K562 (cell line): ENCODE measurements around the gene FRAT1. TPM values are rescaled to one million over a fixed set of nuclear protein-coding genes. Genes with fewer than 3 reads are reported as not detected.

Experiments
- BRF2 ChIP-seq: IDR thresholded peaks from 3 replicates; pipeline ENCODE4 v1.6.1; 2011; ENCODE audit warnings: borderline replicate concordance, mild to moderate bottlenecking; ENCODE audit not compliant: insufficient read length, insufficient read depth
- CHD1 ChIP-seq: fragments of 200-600 bp; sonication (generic); IDR thresholded peaks from one replicate; pipeline ENCODE4 v1.6.1; 2012; ENCODE audit warnings: mild to moderate bottlenecking, moderate library complexity, low read length, inconsistent platforms
- ETV6 ChIP-seq, 3 experiments: fragments of 150-350 bp in 1 of 3; sonication (generic) in 1 of 3; formaldehyde crosslinking in 1 of 3; IDR thresholded peaks; 2 replicates each; pipeline versions ENCODE4 v1.6.1 to v1.8.0; 2014 to 2022; ENCODE audit warnings: borderline replicate concordance in 2 of 3, low read depth in 2 of 3, antibody characterized with exemption in 1 of 3, low read length in 1 of 3, mild to moderate bottlenecking in 1 of 3, missing genetic modification reagents in 1 of 3
- GATA2 ChIP-seq: sonication (generic); formaldehyde crosslinking; IDR thresholded peaks from 2 replicates; pipeline ENCODE4 v1.4.0; 2020; ENCODE audit warnings: mild to moderate bottlenecking, missing genetic modification reagents
- OTX1 ChIP-seq: fragments of 450-650 bp; formaldehyde crosslinking; IDR thresholded peaks from 2 replicates; pipeline ENCODE4 v1.4.0; 2022; ENCODE audit warnings: mild to moderate bottlenecking
- POLR2A ChIP-seq: fragments of 450-650 bp; conservative IDR thresholded peaks from 2 replicates; pipeline ENCODE4 v1.6.1; 2016
- RB1 ChIP-seq: fragments of 450-650 bp; IDR thresholded peaks from 2 replicates; pipeline ENCODE4 v1.6.1; 2017; ENCODE audit warnings: low read depth, mild to moderate bottlenecking
- SMAD1 ChIP-seq: fragments of 150-350 bp; IDR thresholded peaks from 2 replicates; pipeline ENCODE4 v1.6.1; 2014; ENCODE audit warnings: low read length, low read depth; ENCODE audit not compliant: partially characterized antibody
- TAF1 ChIP-seq: IDR thresholded peaks from 2 replicates; pipeline ENCODE4 v1.6.1; 2011; ENCODE audit warnings: mild to moderate bottlenecking, low read length, moderate library complexity; ENCODE audit not compliant: insufficient read depth, control insufficient read depth, severe bottlenecking; ENCODE audit errors: extremely low read depth
- TBP ChIP-seq: optimal IDR thresholded peaks from 2 replicates; pipeline ENCODE3; 2011; ENCODE audit warnings: low read depth, low read length, improper control_type of control experiment
- ZBTB11 ChIP-seq, 3 experiments: fragments of 200-800 bp in 1 of 3; fragments of 250-450 bp in 1 of 3; fragments of 450-650 bp in 1 of 3; sonication (Bioruptor Pico) in 1 of 3; sonication (Bioruptor generic) in 1 of 3; formaldehyde crosslinking in 1 of 3; IDR thresholded peaks; 2 replicates each; pipeline versions ENCODE4 v1.6.1 to v1.8.0; 2016 to 2022; ENCODE audit warnings: mild to moderate bottlenecking in 2 of 3, missing genetic modification characterization in 2 of 3, missing compliant biosample characterization in 1 of 3, moderate library complexity in 1 of 3
- ZKSCAN3 ChIP-seq: fragments of 250-450 bp; sonication (Bioruptor Pico); IDR thresholded peaks from 2 replicates; pipeline ENCODE4 v1.4.0; 2020
- ZNF507 ChIP-seq: conservative IDR thresholded peaks from 2 replicates; pipeline ENCODE4 v1.6.1; 2017; ENCODE audit warnings: missing genetic modification characterization, missing compliant biosample characterization
- ZZZ3 ChIP-seq: fragments of 450-650 bp; IDR thresholded peaks from 2 replicates; pipeline ENCODE4 v1.6.1; 2016; ENCODE audit warnings: antibody characterized with exemption, mild to moderate bottlenecking, moderate library complexity
- polyA plus RNA-seq, 8 experiments: library from polyadenylated mRNA; depleted of rRNA in 4 of 8; stranded (reverse) in 5 of 8; unstranded in 3 of 8; fragments of >200 nt; fragmentation: Nextera tagmentation in 2 of 8; fragmentation: Illumina TruSeq in 1 of 8; extraction: Ambion mirVana in 2 of 8; extraction: Trizol in 1 of 8; gene quantifications; 2 replicates each; pipeline versions ENCODE4 v1.2.1 to v1.2.3, GENCODE V29; 2011 to 2014; ENCODE audit warnings: inconsistent platforms in 1 of 8, missing spikeins in 1 of 8
- total RNA-seq, 7 experiments: library from RNA; depleted of rRNA in 6 of 7; stranded (reverse); fragments of >200 nt in 6 of 7; fragmentation: Illumina TruSeq in 2 of 7; extraction: Trizol in 2 of 7; gene quantifications; 2 replicates each; pipeline versions ENCODE4 v1.2.1 to v1.2.3, GENCODE V29; 2011 to 2021; ENCODE audit warnings: low replicate concordance in 1 of 7
- TF ChIP-seq, protein P1 (sequence below), 2 experiments: IDR thresholded peaks in 1 of 2; conservative IDR thresholded peaks in 1 of 2; 2 replicates each; pipeline ENCODE4 v1.6.1; 2016; ENCODE audit warnings: low read depth in 2 of 2, mild to moderate bottlenecking in 1 of 2, missing compliant biosample characterization in 1 of 2, missing genetic modification characterization in 1 of 2, moderate library complexity in 1 of 2
- TF ChIP-seq, protein P2 (sequence below), 3 experiments: IDR thresholded peaks in 2 of 3; conservative IDR thresholded peaks in 1 of 3; 2 replicates each; pipeline ENCODE4 v1.5.1; 2011 to 2012; ENCODE audit warnings: low read length in 3 of 3, mild to moderate bottlenecking in 3 of 3, control low read depth in 2 of 3, improper control_type of control experiment in 1 of 3, inconsistent platforms in 1 of 3, low read depth in 1 of 3, mixed read lengths in 1 of 3, moderate library complexity in 1 of 3; ENCODE audit not compliant: insufficient read depth in 2 of 3

Gene FRAT1
- total and polyA plus RNA-seq, 9 of the 15 experiments (the other 6 are each of a cell fraction or from before 2014, with no cell fraction given), result 0.11 to 4.6 (median 1.4) TPM

DNA sequence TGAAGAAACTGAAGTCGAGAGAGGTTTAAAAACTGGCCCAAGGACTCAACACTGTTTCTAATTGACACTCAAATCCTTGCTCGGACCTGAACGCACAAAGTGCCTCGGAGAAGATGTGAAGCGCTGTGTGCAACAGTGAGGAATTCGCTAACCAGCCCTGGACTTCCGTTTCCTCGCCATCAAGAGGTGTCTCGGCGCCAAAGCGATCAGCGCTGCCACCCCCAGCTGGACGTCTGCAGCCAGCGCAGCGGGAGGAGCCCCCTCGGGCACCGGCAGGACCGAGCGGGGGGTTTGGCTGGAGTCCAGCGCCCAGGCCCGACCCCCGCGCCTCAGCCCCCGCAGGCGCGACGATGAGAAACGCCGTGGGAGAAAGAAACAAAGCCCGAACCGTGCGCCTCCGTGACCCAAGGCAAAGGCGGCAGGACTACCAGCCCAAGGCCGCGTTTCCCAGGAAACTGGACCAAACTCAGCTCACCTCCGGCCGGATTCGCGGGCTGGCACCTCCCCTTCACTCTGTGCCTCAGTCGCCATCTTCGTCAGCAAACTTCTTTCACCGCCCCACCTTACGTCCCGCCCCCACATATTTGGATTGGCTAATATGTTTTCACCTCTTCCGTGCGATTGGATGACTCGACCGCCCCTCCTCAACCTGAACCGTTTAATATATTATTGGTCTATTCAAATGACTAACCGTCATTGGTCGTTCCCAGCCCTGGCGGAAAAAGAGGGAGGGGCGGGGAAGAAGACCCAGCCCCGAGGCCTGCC lies 26.8 kb upstream of the FRAT1 start, which contains the start of gene ARHGAP19 (continued):
- TF ChIP-seq TBP, result peak; percentile 78
- no peak for TF ChIP-seq ZKSCAN3 (CRISPR knock-in tag)
- TF ChIP-seq ZBTB11 (CRISPR knock-in tag; IDR thresholded peaks at IDR 0.05), result peak in 1 of 3 experiments; percentile 46; a peak in 1 of 6 replicates
- TF ChIP-seq ZNF507 (tag), result no peak
- TF ChIP-seq SMAD1, result peak; percentile 24
- TF ChIP-seq OTX1 (CRISPR knock-in tag), result no peak
- TF ChIP-seq GATA2, result no peak
- no peak; a peak in 1 of 4 replicates for TF ChIP-seq ETV6 (IDR thresholded peaks at IDR 0.05; ENCODE audit: borderline replicate concordance in 1 of 2, low read depth in 2 of 2, low read length in 1 of 2)
- TF ChIP-seq ETV6 (CRISPR knock-in tag; IDR thresholded peaks at IDR 0.05; ENCODE audit: borderline replicate concordance), result no peak
- TF ChIP-seq, protein P1, sequence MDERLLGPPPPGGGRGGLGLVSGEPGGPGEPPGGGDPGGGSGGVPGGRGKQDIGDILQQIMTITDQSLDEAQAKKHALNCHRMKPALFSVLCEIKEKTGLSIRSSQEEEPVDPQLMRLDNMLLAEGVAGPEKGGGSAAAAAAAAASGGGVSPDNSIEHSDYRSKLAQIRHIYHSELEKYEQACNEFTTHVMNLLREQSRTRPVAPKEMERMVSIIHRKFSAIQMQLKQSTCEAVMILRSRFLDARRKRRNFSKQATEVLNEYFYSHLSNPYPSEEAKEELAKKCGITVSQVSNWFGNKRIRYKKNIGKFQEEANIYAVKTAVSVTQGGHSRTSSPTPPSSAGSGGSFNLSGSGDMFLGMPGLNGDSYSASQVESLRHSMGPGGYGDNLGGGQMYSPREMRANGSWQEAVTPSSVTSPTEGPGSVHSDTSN (CRISPR knock-in tag; IDR thresholded peaks at IDR 0.05; ENCODE audit: low read depth), result peak; percentile 66
- TF ChIP-seq, protein P1 (tag; conservative IDR thresholded peaks at IDR 0.05; ENCODE audit: low read depth), result peak; percentile 93
- peak; percentile 55 for TF ChIP-seq CHD1
- TF ChIP-seq RB1, result peak; percentile 73
- TF ChIP-seq, protein P2, sequence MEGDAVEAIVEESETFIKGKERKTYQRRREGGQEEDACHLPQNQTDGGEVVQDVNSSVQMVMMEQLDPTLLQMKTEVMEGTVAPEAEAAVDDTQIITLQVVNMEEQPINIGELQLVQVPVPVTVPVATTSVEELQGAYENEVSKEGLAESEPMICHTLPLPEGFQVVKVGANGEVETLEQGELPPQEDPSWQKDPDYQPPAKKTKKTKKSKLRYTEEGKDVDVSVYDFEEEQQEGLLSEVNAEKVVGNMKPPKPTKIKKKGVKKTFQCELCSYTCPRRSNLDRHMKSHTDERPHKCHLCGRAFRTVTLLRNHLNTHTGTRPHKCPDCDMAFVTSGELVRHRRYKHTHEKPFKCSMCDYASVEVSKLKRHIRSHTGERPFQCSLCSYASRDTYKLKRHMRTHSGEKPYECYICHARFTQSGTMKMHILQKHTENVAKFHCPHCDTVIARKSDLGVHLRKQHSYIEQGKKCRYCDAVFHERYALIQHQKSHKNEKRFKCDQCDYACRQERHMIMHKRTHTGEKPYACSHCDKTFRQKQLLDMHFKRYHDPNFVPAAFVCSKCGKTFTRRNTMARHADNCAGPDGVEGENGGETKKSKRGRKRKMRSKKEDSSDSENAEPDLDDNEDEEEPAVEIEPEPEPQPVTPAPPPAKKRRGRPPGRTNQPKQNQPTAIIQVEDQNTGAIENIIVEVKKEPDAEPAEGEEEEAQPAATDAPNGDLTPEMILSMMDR (IDR thresholded peaks at IDR 0.05 in 2 of 3, conservative IDR thresholded peaks at IDR 0.05 in 1 of 3; ENCODE audit: insufficient read depth in 2 of 3, low read depth in 1 of 3, low read length in 3 of 3), result peak in 1 of 3 experiments; percentile 19; a peak in 1 of 6 replicates
- TF ChIP-seq ZZZ3, result no peak
- TF ChIP-seq TAF1, result peak; percentile 76
- TF ChIP-seq POLR2A, result peak; percentile 83
- no peak for TF ChIP-seq BRF2
